IPS DF 19.7 (cell line): ENCODE data around the gene MYPOP.
"Not testable (repeated sequence)": the region's sequence is repeated elsewhere in the genome, so short reads cannot be mapped to it uniquely, and the experiment has no call there.

Experiments
- DNase-seq: peaks from one replicate; pipeline ENCODE4 v3.0.0-alpha.2; 2013; ENCODE audit warnings: low read depth, low spot score

The MYPOP gene

GRCh38 chr19:45906221-45906620 is 3.8 kb upstream of the MYPOP start:
- no peak for DNase-seq

GRCh38 chr19:45905011-45905410 is 2.6 kb upstream of the MYPOP start:
- DNase-seq: no peak

- DNase-seq: no peak
Observed at GRCh38 chr19:45902651-45903625, 525 bp upstream of the MYPOP start.

GRCh38 chr19:45901432-45901911 is 941 bp downstream of the MYPOP start:
- no peak for DNase-seq

GRCh38 chr19:45900738-45901431 is 1.5 kb downstream of the MYPOP start:
- DNase-seq: no peak

GRCh38 chr19:45899919-45900589 is 2.4 kb downstream of the MYPOP start:
- DNase-seq: no peak

GRCh38 chr19:45899253-45899652 is 3.2 kb downstream of the MYPOP start:
- no peak for DNase-seq

GRCh38 chr19:45897261-45897812 is 5.1 kb downstream of the MYPOP start:
- no peak for DNase-seq

GRCh38 chr19:45895983-45896599 is 6.3 kb downstream of the MYPOP start:
- not testable (repeated sequence) for DNase-seq

GRCh38 chr19:45895519-45895972 is 6.9 kb downstream of the MYPOP start:
- DNase-seq: no peak

- DNase-seq: no peak
Observed at GRCh38 chr19:45890877-45891276, 11.5 kb downstream of the MYPOP start.

GRCh38 chr19:45889210-45889885 is 13.1 kb downstream of the MYPOP start:
- DNase-seq: no peak

GRCh38 chr19:45887200-45887710 is 15.2 kb downstream of the MYPOP start:
- DNase-seq: no peak

- DNase-seq: no peak
Observed at GRCh38 chr19:45886427-45887199, 15.8 kb downstream of the MYPOP start.

GRCh38 chr19:45885556-45886426 is 16.6 kb downstream of the MYPOP start, which contains the start of gene IRF2BP1:
TSS of gene IRF2BP1 (minus strand) at chr19:45886141. CDS start at chr19:45885774, 367 bp downstream.
- DNase-seq: no peak

GRCh38 chr19:45884682-45885555 is 17.5 kb downstream of the MYPOP start:
- DNase-seq: no peak

GRCh38 chr19:45883881-45884681 is 18.3 kb downstream of the MYPOP start:
- no peak for DNase-seq
